HG03159 (cell line): Measurements from ENCODE around the gene CCDC70.

ENCODE experiments used
- ATAC-seq: cut with Tn5 transposase; IDR thresholded peaks from one replicate; pipeline ENCODE4 v1.9.1; 2021; ENCODE audit warnings: mild to moderate bottlenecking, moderate library complexity; ENCODE audit not compliant: unreplicated experiment

The CCDC70 gene

DNA sequence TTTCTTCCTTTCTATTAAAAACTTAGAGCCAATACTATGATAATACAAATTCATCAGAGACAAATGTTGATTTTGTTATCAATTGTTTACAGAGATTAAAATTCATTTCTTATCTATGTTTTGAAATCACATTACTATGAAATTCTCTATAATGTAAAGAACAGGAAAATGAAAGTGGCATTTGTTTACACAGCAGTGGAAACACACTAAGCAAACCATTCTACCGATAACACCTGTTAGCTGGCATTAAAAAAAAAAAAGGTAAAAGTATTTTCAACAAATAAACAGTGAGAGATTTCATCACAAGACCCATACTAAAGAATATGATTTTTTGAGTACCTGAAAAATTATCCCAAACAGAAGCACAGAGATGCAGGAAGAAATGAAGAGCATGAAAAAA is 4.8 kb upstream of the CCDC70 start:
- ATAC-seq = no peak

DNA sequence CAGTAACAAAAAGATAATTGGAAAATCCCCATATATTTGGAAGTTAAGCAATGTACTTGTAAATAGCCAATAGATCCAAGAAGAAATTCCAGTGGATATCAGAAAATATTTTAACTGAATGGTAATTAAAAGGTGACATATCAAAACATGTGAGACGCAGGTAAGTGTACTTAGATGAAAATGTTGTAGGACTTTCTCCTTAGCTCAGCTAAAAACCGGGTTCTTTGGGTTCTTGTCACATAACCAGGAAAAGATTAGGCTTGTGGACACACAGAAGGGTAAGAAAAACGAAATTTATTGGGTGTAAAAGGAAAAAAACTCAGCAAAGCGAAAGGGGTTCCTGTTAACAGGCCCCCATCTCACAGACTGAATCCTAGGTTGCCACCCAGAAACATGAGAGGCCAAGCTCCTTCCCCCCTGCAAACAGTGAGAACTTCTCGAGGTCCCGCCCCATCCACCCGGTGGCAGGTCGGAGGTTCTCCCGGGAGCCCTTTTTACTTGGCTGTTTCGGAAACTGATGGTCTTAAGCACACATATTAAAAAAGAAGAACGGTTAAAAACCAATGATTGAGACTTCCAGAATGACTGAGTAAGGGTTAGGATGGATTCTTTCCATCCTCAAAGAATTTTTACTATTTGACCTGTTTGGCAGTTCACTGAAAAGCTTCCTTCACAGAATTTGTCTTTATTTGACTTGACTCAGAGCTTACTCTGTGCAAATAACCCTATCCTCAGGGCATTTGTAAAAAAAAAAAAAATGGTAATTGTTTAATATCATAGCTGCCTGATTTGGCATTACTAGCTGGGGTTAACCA is 3.1 kb upstream of the CCDC70 start:
- no peak for ATAC-seq

DNA sequence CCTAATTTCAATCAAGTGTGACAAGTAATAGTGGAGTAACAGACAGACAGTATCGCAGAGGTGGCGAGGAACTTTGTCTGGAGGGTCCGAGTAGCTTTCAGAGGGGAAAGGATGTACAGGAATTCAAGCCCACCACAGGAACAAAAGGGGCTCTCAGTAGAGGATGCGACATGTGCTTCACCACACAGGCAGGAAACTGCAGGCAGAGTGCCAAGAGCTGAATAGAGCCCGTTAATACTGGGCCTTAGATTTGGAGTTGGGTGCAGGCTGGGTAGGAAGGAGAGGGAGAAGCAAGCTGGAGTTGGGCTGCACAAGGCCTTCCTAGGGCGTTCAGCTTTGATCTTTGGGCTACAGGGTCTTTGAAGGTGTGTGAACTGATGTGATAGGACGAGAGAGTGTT is 1.2 kb downstream of the CCDC70 start:
- ATAC-seq = no peak

DNA sequence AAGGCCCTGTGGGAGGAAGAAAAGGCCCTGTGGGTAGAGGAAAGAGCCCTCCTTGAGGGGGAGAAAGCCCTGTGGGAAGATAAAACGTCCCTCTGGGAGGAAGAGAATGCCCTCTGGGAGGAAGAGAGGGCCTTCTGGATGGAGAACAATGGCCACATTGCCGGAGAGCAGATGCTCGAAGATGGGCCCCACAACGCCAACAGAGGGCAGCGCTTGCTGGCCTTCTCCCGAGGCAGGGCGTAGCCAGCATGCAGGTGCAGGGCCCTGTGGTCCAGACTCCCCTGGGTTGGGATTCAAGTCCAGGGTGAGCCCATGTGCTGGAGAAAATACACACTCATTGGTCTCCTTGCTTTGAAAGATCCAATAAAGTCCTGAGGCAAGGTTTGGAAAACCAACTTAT is 4.1 kb downstream of the CCDC70 start:
- no peak for ATAC-seq

DNA sequence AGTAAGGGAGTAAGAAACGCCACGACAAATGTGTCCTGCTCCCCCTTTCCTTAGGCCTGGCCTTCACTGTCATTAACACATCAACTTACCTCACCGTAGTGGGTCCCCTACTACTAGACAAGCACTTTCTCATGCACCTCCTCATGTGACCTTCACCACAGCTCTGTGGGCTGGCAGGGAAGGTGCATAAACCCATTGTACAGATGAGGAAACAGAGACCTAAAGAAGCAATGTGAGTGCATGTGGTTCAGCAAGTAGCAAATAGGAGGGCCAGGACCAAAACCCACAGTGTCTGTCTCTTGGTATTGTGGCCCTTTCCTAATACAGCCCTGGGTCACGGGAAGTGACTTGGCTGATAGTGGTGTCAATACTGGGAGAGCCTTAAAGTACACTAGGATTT is 5.3 kb downstream of the CCDC70 start:
- no peak for ATAC-seq

DNA sequence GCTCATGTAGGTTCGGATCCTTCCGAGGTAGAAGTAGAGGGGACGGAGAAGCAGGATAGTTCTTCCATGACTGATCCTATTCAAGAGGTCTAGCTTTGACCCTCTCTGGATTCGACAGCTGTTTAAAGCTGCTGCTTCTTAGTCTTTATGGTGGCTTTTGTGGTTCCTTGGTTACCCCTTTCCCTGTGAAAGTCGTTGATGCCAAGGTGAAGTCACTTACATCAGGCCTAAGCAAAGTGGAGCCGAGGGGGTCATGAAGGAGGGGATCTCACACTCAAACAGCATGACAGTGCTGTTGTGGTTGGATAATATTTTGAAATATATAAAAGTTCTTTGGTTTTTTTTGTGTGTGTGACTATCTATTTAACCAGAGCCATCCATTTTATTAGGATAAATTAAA is 8.1 kb downstream of the CCDC70 start:
- no peak for ATAC-seq

DNA sequence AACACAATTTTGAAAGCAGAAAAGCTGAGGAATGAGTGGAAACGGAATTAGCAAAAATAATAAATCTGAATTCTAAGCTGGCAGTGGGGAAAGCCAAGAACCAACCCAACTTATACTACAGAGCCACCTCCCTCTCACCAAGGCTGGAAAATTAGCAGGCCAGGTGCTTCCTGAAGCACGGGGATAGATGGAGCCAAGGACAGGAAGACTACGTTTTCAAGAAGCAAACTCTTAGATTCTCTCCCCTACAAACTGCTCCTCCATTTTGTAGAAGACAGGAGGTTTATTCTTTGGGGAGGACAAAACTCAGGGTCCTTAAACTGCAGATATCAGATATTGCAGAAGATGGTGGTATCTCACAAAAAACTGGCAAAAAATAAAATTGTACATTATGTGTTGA is 8.8 kb downstream of the CCDC70 start:
- ATAC-seq = no peak

DNA sequence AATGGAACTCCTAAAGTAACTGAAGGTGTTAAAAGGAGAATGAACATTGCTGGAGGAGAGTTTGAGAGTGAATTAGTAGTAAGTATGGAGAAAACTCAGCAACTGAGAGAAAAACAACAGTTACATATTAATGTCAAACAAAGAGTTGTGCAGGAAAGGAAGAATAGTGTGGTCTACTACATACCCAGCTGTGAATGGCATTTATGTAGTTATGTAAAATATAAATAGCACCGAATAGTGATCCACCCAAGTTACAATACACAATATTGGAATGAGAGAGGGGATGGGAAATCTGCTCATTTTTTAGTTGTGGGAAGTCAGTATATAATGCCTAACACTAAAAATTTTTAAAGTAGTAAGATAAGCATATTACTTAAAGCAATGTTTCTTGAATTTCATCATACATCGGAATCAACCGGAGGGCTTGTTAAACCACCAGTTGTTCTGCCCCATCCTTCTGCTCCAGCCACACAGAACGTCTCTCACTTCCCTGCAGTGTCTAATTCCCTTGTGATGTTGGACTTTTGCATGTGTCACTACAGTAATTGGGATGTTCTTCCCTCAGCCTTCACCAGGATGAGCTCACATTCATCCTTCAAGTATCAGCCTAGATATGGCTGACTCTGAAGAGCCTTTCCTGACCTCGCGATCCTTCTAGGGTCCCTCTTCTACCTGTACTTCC is 11.5 kb downstream of the CCDC70 start:
- no peak for ATAC-seq

DNA sequence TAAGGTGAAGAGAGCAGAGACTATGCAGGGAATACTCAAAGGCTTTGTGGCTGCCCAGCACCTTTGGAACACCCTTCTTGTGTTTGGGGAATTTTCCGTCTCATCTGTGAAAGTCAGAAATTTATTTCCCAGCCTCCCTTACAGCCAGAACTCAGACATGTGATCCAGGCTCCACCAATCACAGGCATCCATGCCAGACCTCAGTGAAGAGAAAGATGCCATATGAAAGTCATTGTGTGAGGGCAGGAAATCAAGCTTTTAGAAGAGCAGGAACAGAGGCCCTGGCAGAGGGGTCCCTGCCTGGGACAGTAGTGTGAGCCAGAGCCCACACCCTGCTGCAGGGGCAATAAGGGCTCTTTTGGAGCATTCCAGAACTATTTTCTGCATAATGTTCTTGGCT is 12.1 kb downstream of the CCDC70 start:
- ATAC-seq = no peak

DNA sequence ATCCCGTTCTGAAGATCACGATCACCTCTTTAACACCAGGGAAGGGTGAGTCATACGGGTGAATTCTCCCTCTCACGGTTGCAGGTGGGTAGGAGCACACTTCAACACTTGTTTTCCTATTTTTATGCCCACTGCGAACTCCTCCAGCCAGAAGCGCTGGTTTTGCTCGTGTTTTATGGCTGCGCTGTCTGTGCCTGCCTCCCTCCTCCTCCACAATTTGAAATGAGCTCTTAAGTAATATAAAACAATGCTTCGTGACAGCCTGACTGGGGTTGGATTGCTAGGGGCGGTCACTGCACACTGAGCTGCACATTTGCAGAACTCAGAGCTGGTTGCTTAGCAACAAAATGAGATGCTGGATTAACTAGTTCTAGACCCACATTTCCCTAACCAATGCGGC is 12.9 kb downstream of the CCDC70 start:
- ATAC-seq = no peak

DNA sequence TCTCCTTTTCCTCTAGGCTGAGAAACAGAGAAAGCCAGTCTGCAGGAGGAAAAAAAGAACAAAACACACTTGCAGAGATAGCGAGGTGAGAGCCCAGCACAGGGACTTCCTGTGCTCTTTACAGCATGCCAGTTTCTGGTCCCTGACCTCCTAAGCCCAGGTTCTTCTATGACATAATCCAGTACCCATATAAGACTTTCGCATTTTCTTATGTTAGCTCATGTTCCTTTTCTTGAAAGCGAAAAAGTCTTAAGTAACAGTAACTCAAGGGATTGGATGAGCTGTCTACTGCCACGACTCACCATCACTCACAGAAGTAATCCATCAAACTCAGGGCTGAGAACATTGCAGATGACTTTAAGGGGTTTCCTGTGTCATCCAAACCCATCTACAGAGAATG is 17.4 kb downstream of the CCDC70 start:
- ATAC-seq = no peak

DNA sequence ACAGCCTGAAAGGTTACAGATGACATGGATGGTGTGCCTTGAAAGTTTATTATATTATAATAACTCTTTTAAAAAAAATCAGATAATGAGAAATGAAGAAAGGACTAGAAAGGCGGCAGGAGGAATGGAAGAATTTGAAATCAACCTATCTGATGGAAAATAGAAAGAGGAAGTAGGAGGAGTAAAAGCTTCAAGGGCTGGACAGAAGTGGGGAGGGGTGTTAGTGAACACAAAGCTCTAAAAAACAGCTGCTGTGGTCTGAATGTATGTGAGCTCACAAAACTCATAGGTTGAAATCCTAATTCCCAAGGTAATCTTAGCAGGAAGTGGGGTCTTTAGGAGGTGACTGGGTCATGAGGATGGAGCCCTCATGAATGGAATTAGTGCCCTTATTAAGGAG is 19.5 kb downstream of the CCDC70 start:
- ATAC-seq = no peak

DNA sequence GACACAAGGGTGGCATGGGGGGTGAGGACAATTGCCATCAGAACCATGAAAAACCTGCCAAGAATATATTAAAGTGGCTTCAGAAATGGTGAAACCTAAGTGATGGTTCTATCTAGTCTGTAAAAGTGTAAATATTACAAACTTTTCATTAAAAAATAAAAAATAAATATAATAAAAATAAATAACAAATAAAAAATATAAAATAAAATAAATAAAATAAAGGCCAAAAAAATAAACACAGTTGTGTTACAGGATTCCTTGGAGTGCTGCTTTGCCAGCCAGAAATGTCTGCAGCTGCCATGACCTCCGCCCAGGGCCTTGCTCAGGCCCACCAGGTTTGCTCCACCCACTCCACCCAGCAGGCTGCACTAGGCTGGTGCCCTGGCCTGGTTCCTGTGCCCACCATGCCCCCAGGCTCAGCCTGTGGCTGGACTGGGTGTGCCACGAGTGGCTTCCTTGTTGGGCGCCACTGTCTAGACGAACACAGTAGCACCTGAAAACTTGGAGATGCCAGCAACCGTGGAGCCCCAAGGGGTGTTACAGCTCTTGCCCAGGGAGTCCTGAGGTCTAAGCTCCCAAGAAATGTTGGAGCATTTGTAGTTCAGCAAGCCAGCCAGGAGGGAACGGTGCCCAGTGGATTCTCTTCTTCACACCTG is 20.9 kb downstream of the CCDC70 start:
- ATAC-seq = no peak

DNA sequence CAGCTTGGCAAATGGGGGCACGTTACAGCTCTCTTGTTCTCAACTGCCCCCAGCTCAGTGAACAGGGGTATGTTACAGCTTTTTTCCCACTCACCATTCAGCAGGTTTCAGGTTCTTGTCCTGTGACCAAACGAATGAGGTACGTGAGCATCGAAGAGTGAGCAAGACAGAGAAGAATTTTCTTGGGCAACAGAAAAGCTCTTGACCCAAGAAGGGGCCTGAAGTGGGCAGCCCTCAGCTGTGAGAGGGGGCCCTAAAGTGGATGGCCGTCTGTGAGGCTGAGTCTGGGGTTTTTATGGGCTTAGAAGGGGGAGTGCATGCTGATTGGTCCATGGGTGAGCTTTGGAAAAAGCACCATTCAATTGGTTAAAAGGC is 21.4 kb downstream of the CCDC70 start:
- ATAC-seq = no peak

DNA sequence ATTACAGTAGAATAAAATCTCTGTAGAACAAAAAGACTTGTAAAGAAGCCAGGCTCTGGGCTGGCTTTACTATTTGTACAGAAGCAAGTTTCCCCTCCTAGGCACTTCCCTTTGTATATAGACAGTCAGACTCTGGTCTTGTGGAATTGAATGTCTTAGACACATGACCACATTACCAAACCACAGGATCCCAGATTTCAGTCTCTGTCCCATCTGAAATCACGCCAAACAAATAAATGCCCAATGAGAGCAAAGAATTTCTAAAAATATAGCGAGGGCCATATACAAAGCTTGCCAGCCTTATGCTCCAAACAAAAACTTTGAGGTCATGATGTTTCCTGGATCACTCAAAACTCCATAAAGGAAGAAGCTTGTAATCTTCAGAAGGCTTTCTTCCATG is 23.9 kb downstream of the CCDC70 start:
- ATAC-seq = no peak

DNA sequence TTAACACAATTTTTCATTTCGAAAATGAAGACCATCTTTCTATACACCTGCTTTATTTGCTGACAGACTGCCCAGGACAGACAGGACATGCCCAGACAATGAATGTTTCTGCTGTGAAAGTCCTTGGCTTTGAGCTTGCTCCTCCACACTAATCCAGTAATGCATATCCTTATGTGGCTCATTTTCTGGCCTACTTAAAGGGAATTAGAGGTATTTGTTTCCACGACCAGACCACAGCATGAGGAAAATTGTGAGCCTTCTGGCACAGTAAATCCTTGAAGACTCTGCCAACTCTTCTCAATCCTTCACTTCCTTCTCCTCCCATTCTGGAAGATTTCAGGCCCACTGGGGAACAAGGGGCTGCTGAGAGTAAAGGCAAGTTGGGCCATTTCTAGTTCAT is 25.7 kb downstream of the CCDC70 start:
- no peak for ATAC-seq

DNA sequence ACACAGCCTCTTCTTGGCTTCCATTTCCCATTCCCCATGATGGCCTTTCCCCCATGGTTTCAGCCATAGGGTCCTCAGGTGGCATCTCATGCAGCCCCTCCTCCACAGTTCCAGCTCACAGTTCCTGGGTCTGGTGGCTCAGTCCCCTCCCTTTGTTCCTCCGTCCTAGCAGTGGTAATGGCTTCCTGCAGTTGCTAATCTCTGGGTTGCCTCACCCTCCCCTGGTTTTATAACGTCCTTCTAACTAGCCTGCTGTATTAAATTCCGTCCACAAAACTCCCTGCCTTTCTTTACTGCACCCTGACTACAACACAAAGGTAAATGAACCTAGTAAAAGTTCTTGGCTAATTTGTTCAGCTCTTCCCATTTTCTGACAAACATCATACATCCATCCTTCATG is 30.9 kb downstream of the CCDC70 start:
- no peak for ATAC-seq

DNA sequence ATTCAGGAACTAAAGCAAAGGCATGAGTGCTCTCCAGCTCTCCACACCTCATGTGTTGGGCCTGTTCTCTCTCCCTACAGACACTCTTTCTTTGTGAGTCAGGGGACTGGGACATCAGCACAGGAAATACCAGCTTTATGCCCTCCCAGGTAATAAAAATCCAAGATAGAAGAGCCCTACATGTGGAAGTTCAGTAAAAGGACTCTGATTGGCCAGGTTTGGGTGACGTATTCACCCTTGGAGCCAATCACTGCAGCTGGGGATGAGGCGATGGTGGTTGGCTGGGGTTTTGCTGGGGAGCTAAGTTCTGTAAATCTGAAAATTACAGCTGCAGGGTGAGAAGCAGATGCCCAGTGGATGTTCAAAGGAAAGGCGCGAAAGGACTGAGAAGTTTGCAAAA is 32.5 kb downstream of the CCDC70 start:
- ATAC-seq = no peak

DNA sequence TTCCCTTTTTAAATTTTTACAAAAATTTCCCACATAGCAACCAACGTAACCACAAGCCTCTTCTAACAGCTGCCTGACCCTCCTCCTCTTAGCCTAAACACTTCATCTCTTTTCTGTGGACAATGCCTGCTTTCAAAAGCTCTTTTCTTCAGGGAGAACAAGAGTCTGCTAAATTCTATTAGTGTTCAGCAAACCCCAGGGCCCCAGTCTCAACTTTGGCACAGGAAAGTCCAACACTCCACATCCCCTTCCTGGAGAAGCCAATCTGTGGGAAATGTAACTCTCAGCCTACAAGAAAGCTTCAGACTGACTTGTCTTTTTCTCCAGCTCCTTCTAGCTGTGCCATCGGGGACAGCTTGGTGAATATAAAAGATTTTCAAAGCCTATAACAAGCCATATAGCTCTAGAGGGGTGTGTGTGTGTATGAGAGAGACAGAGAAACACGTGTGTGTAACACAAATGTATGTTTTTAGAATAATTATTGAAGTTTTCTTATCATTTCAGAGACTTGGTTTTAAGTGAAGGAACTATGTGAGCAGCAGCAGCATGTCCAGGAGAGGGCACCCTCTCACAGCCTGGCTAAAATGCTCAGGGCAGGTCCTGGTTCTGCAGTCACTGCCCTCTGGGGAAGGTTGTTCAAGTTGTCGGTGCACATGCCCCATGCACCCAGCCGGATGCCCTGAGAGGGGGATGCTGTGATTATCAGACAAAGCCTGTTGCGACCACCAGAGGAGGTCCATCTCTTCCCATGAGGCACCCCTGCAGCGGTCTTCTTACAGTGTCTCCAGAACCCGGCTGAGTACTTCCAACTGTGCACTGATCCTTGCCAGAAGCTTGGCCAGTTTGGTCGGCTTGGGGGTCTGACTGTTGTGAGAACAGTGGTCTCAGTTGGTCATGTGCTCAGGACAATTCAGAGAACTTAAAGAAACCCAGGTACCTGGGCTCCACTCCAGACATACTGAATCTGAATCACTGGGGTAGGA is 34.4 kb downstream of the CCDC70 start:
- ATAC-seq = peak; percentile 78

DNA sequence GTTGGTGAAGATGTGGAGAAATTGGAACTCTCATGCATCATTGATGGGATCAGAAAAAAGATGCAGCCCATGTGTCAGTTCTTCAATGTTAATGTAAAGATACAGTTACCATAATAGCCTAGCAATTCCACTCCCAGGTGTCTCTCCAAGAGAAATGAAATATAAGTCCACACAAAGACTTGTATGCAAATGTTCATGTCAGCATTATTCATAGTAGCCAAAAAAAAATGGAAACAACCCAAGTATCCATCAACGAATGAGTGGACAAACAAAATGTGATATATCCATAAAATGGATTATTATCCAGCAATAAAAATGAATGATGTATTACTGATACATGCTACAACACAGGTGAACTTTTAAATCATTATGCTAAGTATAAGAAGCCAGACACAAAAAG is 38.7 kb downstream of the CCDC70 start:
- no peak for ATAC-seq

DNA sequence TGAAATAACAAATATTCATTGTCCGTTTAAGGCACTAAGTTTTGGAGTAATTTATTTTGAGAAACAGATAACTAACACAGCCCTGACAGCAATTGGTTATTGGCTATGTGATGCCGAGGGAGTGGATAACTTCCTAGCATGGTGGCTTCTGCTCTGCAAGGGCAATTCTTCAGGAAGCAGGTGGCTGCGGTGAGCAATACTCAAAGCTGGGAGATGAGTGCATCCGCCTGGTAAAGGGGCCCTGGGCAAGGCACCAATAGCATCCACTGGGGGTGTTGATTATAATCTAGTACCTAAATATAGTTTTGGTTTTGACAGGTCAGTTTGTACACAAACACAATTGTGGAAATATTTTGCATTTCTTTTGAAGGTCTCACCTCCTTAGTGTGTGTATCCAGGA is 41.0 kb downstream of the CCDC70 start:
- ATAC-seq = no peak
